ENCODE data around the gene NETO1.

GRCh38 chr18:72834731-72835130 lies 33.1 kb downstream of the NETO1 start:
- no peak for TF ChIP-seq POLR2AphosphoS5 (IDR thresholded peaks at IDR 0.05; ENCODE audit: low read depth, low read length)
- TF ChIP-seq POLR2A (IDR thresholded peaks at IDR 0.05; ENCODE audit: low read depth, low read length), result no peak
- TF ChIP-seq SPI1 (IDR thresholded peaks at IDR 0.05; ENCODE audit: low read depth, low read length), result no peak
- no peak for TF ChIP-seq POU2F2 (IDR thresholded peaks at IDR 0.05; ENCODE audit: low read depth, low read length)
- no peak for TF ChIP-seq TAF1 (IDR thresholded peaks at IDR 0.05; ENCODE audit: low read depth, low read length)
- TF ChIP-seq PAX5 (IDR thresholded peaks at IDR 0.05; ENCODE audit: insufficient read depth, low read length, severe bottlenecking), result no peak

Data from GM12891 (cell line).